ENCODE results near the gene SLC44A5. TPM values are rescaled to one million over a fixed set of nuclear protein-coding genes. Genes with fewer than 3 reads are reported as not detected.

The SLC44A5 gene
- total and polyA plus RNA-seq, 4 donors, result 0.13 to 1.1 (median 0.22) TPM

DNA sequence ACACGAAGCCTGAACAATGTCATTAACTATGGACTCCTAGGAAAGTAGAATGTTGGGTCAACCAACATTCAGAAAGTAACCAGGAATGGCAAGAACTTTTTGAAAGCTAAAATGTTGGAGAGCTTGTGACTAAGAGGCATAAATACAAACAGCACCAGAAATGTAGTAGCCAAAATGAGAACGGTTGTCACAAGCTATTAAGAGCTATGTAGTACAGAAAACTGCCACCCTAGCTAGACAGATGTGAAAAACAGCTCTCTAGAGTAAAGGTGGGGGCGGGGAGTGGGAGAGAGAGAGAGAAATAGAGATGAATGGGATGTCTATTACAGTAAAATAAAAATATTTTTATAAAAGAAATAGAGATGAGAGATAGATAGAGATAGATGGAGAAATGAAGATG, 35.1 kb downstream of the SLC44A5 start:
- 82% methylated on average over 3 of the region's 3 CpGs for WGBS
- Histone ChIP-seq H3K4me3 (ENCODE audit: low read depth in 1 of 3, low read length in 3 of 3) (no peak overlapping the region), H3K27ac (ENCODE audit: low read depth in 1 of 2, low read length in 2 of 2) (no peak overlapping the region), H3K9me3 (ENCODE audit: control insufficient read depth in 4 of 4, low read length in 3 of 4) (no peaks in the 10 kb centered on the region), H3K27me3 (ENCODE audit: control insufficient read depth in 4 of 4, insufficient read depth in 4 of 4, low read length in 3 of 4) (peaks cover 0 to 5% (median 0%) of the 10 kb centered on the region in 4 donors), H3K4me1 (ENCODE audit: control insufficient read depth in 4 of 4, insufficient read depth in 4 of 4, low read length in 3 of 4) (no peaks in the 10 kb centered on the region), H3K36me3 (ENCODE audit: control insufficient read depth in 4 of 4, insufficient read depth in 3 of 4, low read depth in 1 of 4, low read length in 3 of 4) (no peaks in the 10 kb centered on the region), H3K9ac (ENCODE audit: low read depth in 1 of 2, low read length in 2 of 2) (no peak overlapping the region)
- no peak for DNase-seq (ENCODE audit: low spot score)
- no peak for TF ChIP-seq EGR1 (IDR thresholded peaks at IDR 0.05; ENCODE audit: low read depth in 2 of 2)
- no peak for TF ChIP-seq YY1 (IDR thresholded peaks at IDR 0.05)
- no peak for TF ChIP-seq RAD21 (IDR thresholded peaks at IDR 0.05)
- no peak for TF ChIP-seq RXRA (IDR thresholded peaks at IDR 0.05)
- TF ChIP-seq, protein P1, sequence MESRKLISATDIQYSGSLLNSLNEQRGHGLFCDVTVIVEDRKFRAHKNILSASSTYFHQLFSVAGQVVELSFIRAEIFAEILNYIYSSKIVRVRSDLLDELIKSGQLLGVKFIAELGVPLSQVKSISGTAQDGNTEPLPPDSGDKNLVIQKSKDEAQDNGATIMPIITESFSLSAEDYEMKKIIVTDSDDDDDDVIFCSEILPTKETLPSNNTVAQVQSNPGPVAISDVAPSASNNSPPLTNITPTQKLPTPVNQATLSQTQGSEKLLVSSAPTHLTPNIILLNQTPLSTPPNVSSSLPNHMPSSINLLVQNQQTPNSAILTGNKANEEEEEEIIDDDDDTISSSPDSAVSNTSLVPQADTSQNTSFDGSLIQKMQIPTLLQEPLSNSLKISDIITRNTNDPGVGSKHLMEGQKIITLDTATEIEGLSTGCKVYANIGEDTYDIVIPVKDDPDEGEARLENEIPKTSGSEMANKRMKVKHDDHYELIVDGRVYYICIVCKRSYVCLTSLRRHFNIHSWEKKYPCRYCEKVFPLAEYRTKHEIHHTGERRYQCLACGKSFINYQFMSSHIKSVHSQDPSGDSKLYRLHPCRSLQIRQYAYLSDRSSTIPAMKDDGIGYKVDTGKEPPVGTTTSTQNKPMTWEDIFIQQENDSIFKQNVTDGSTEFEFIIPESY (IDR thresholded peaks at IDR 0.05), result no peak
- no peak for TF ChIP-seq GABPA (IDR thresholded peaks at IDR 0.05 in 1 of 2, conservative IDR thresholded peaks at IDR 0.05 in 1 of 2)
- TF ChIP-seq, protein P2, sequence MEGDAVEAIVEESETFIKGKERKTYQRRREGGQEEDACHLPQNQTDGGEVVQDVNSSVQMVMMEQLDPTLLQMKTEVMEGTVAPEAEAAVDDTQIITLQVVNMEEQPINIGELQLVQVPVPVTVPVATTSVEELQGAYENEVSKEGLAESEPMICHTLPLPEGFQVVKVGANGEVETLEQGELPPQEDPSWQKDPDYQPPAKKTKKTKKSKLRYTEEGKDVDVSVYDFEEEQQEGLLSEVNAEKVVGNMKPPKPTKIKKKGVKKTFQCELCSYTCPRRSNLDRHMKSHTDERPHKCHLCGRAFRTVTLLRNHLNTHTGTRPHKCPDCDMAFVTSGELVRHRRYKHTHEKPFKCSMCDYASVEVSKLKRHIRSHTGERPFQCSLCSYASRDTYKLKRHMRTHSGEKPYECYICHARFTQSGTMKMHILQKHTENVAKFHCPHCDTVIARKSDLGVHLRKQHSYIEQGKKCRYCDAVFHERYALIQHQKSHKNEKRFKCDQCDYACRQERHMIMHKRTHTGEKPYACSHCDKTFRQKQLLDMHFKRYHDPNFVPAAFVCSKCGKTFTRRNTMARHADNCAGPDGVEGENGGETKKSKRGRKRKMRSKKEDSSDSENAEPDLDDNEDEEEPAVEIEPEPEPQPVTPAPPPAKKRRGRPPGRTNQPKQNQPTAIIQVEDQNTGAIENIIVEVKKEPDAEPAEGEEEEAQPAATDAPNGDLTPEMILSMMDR (IDR thresholded peaks at IDR 0.05; ENCODE audit: low read depth, low read length, missing input control), result no peak

DNA sequence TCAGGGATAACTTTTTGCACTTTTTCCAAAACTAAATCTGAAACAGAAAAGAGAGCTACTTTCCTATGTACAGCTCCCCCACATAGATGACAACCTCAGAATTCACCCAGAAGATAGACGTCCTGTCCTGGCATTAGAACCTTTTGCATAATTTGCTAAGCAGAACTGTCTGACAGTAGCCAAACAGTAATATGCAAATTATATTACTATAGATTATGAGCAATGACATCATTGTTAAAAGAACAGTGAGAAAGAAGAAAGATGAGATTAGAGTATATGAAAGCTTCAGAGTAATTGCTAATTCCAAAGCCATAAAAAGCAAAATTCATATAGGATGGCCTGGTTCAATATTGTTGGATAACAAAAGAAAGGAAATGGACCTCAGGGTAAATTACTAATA, 43.7 kb downstream of the SLC44A5 start:
- 65% methylated on average over 1 of the region's 1 CpG for WGBS
- Histone ChIP-seq H3K27me3 (ENCODE audit: control insufficient read depth in 4 of 4, insufficient read depth in 4 of 4, low read length in 3 of 4) (peaks cover 0 to 10% (median 0%) of the 10 kb centered on the region in 4 donors), H3K27ac (ENCODE audit: low read depth in 1 of 2, low read length in 2 of 2) (no peak overlapping the region), H3K9ac (ENCODE audit: low read depth in 1 of 2, low read length in 2 of 2) (no peak overlapping the region), H3K9me3 (ENCODE audit: control insufficient read depth in 4 of 4, low read length in 3 of 4) (no peaks in the 10 kb centered on the region), H3K36me3 (ENCODE audit: control insufficient read depth in 4 of 4, insufficient read depth in 3 of 4, low read depth in 1 of 4, low read length in 3 of 4) (no peaks in the 10 kb centered on the region), H3K4me1 (ENCODE audit: control insufficient read depth in 4 of 4, insufficient read depth in 4 of 4, low read length in 3 of 4) (no peaks in the 10 kb centered on the region), H3K4me3 (ENCODE audit: low read depth in 1 of 3, low read length in 3 of 3) (no peak overlapping the region)
- TF ChIP-seq HNF4G (IDR thresholded peaks at IDR 0.05) (no peak), YY1 (IDR thresholded peaks at IDR 0.05) (no peak), RAD21 (IDR thresholded peaks at IDR 0.05) (no peak), GABPA (IDR thresholded peaks at IDR 0.05 in 1 of 2, conservative IDR thresholded peaks at IDR 0.05 in 1 of 2) (no peak), NR2F2 (IDR thresholded peaks at IDR 0.05) (no peak), JUND (IDR thresholded peaks at IDR 0.05) (no peak), FOXA2 (IDR thresholded peaks at IDR 0.05) (no peak), TAF1 (conservative IDR thresholded peaks at IDR 0.05) (no peak)
- TF ChIP-seq, protein P3, sequence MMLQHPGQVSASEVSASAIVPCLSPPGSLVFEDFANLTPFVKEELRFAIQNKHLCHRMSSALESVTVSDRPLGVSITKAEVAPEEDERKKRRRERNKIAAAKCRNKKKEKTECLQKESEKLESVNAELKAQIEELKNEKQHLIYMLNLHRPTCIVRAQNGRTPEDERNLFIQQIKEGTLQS (IDR thresholded peaks at IDR 0.05), result no peak
- TF ChIP-seq, protein P4, sequence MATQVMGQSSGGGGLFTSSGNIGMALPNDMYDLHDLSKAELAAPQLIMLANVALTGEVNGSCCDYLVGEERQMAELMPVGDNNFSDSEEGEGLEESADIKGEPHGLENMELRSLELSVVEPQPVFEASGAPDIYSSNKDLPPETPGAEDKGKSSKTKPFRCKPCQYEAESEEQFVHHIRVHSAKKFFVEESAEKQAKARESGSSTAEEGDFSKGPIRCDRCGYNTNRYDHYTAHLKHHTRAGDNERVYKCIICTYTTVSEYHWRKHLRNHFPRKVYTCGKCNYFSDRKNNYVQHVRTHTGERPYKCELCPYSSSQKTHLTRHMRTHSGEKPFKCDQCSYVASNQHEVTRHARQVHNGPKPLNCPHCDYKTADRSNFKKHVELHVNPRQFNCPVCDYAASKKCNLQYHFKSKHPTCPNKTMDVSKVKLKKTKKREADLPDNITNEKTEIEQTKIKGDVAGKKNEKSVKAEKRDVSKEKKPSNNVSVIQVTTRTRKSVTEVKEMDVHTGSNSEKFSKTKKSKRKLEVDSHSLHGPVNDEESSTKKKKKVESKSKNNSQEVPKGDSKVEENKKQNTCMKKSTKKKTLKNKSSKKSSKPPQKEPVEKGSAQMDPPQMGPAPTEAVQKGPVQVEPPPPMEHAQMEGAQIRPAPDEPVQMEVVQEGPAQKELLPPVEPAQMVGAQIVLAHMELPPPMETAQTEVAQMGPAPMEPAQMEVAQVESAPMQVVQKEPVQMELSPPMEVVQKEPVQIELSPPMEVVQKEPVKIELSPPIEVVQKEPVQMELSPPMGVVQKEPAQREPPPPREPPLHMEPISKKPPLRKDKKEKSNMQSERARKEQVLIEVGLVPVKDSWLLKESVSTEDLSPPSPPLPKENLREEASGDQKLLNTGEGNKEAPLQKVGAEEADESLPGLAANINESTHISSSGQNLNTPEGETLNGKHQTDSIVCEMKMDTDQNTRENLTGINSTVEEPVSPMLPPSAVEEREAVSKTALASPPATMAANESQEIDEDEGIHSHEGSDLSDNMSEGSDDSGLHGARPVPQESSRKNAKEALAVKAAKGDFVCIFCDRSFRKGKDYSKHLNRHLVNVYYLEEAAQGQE (IDR thresholded peaks at IDR 0.05), result no peak
- TF ChIP-seq, protein P5, sequence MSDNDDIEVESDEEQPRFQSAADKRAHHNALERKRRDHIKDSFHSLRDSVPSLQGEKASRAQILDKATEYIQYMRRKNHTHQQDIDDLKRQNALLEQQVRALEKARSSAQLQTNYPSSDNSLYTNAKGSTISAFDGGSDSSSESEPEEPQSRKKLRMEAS (IDR thresholded peaks at IDR 0.05), result no peak
- no peak for DNase-seq (ENCODE audit: low spot score)
